ENCODE data around the gene NR2C1.
"Not testable (repeated sequence)": the region's sequence is repeated elsewhere in the genome, so short reads cannot be mapped to it uniquely, and the experiment has no call there.

The NR2C1 gene

DNA sequence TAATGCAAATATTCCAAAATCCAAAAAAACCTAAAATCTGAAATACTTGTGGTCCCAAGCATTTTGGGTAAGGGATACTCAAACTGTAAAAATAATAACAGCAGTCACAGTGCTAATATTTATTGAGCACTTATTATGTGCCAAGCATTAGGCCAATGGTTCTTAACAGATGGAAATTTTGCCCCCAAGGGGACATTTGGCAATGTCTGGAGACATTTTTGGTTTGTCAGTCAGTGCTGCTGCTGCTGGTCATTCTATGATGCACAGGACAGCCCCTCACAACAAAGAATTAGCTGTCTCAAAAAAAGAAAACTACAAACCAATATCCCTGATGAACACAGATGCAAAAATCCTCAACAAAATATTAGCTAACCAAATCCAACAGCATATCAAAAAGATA lies 75.7 kb downstream of the NR2C1 start:
- H3K27ac ChIP-seq (ENCODE audit: low read length), result no peak overlapping the region
- H3K36me3 ChIP-seq (ENCODE audit: insufficient read depth, low read depth, low read length), result peaks cover 25% of the 10 kb centered on the region
- no peaks in the 10 kb centered on the region for H3K9me3 ChIP-seq (ENCODE audit: insufficient read depth, low read depth, low read length)
- no peaks in the 10 kb centered on the region for H3K27me3 ChIP-seq (ENCODE audit: insufficient read depth, low read length)
- H3K4me3 ChIP-seq (ENCODE audit: low read length), result no peak overlapping the region
- H3K9ac ChIP-seq (ENCODE audit: low read depth, low read length), result no peak overlapping the region
- H3K4me1 ChIP-seq (ENCODE audit: insufficient read depth, low read length), result peaks cover 3% of the 10 kb centered on the region; the same call in 1 of the 2 replicates

DNA sequence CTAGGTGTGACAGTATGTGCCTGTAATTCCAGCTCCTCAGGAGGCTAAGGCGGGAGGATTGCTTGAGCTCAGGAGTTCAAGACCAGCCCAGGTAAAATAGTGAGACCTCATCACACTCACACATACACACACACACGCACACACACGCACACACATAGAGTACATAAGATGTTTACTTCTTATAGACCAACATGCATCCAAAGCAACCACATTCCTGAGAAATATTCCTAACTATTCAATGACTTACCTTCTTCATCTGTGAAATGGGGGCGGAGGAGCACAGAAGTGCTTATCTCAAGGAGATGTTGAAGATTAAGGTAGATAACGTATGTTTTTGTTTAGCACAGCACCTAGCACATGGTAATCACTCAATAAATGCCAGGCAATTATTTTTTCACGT lies 76.4 kb downstream of the NR2C1 start:
- H3K27me3 ChIP-seq (ENCODE audit: insufficient read depth, low read length), result no peaks in the 10 kb centered on the region
- no peak overlapping the region for H3K27ac ChIP-seq (ENCODE audit: low read length)
- peaks cover 31% of the 10 kb centered on the region for H3K36me3 ChIP-seq (ENCODE audit: insufficient read depth, low read depth, low read length)
- H3K4me3 ChIP-seq (ENCODE audit: low read length), result no peak overlapping the region
- H3K9me3 ChIP-seq (ENCODE audit: insufficient read depth, low read depth, low read length), result no peaks in the 10 kb centered on the region
- no peaks in the 10 kb centered on the region for H3K4me1 ChIP-seq (ENCODE audit: insufficient read depth, low read length)
- no peak overlapping the region for H3K9ac ChIP-seq (ENCODE audit: low read depth, low read length)

DNA sequence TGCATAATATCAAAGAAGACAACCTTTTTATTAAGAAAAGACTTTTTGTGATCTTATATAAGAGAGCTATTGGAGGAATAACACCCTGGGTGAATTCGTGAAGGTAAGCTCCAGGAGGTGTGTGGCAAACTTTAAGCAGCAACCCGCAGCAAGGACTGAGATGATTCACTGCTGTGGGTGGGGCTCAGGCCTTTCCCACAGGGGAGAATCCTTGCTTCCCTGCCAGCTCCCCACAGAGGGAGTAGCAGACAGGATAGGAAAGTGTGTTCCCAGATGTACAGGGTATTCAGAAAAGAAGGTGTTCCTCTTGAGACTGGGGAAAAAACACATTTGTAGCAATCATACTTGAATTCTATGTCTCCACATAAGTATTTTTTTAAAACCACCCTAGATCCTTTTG lies 79.1 kb downstream of the NR2C1 start:
- H3K9ac ChIP-seq (ENCODE audit: low read depth, low read length), result no peak overlapping the region
- no peaks in the 10 kb centered on the region for H3K27me3 ChIP-seq (ENCODE audit: insufficient read depth, low read length)
- H3K9me3 ChIP-seq (ENCODE audit: insufficient read depth, low read depth, low read length), result no peaks in the 10 kb centered on the region
- no peak overlapping the region for H3K4me3 ChIP-seq (ENCODE audit: low read length)
- peaks cover 23% of the 10 kb centered on the region for H3K36me3 ChIP-seq (ENCODE audit: insufficient read depth, low read depth, low read length)
- no peaks in the 10 kb centered on the region for H3K4me1 ChIP-seq (ENCODE audit: insufficient read depth, low read length)
- H3K27ac ChIP-seq (ENCODE audit: low read length), result no peak overlapping the region

DNA sequence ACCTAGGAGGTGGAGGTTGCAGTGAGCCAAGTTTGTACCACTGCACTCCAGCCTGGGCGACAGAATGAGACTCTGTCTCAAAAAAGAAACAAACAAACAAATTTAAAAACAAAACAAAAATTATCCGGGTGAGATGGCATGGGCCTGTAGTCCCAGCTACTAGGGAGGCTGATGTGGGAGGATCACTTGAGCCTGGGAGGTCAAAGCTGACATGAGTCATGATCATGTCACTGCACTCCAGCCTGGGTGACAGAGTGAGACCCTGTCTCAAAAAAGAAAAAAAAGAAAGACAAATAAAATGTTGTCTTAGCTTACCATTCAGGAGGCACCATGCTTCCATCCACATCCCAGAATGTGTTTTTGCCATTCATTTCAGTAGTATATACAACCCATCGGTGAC lies 79.6 kb downstream of the NR2C1 start:
- peaks cover 23% of the 10 kb centered on the region for H3K36me3 ChIP-seq (ENCODE audit: insufficient read depth, low read depth, low read length)

DNA sequence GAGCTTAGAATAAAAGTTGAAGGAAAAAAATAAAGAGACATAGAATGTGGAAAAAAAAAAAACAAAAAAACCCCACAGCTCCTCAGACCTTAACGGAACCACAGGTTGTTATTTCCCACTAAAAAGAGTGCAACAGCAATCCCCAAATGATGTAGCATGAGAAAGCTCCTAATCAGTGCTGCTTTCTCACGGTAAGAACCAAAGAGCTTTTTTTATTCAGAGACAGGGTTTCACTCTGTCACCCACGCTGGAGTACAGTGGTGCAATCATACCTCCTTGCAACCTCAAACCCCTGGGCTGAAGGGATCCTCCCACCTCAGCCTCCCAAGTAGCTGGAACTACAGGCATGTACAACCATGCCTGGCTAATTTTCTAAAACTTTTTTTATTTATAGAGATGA lies 83.2 kb downstream of the NR2C1 start:
- Histone ChIP-seq H3K27me3 (ENCODE audit: insufficient read depth, low read length) (no peaks in the 10 kb centered on the region), H3K9ac (ENCODE audit: low read depth, low read length) (no peak overlapping the region), H3K27ac (ENCODE audit: low read length) (no peak overlapping the region), H3K36me3 (ENCODE audit: insufficient read depth, low read depth, low read length) (peaks cover 23% of the 10 kb centered on the region), H3K4me1 (ENCODE audit: insufficient read depth, low read length) (no peaks in the 10 kb centered on the region), H3K4me3 (ENCODE audit: low read length) (no peak overlapping the region), H3K9me3 (ENCODE audit: insufficient read depth, low read depth, low read length) (no peaks in the 10 kb centered on the region)

More for the DNA sequence above, 79.6 kb downstream of the NR2C1 start:
- not testable (repeated sequence) for H3K27ac ChIP-seq (ENCODE audit: low read length); H3K9ac ChIP-seq (ENCODE audit: low read depth, low read length); H3K27me3 ChIP-seq (ENCODE audit: insufficient read depth, low read length); H3K4me1 ChIP-seq (ENCODE audit: insufficient read depth, low read length); H3K4me3 ChIP-seq (ENCODE audit: low read length); H3K9me3 ChIP-seq (ENCODE audit: insufficient read depth, low read depth, low read length)

DNA sequence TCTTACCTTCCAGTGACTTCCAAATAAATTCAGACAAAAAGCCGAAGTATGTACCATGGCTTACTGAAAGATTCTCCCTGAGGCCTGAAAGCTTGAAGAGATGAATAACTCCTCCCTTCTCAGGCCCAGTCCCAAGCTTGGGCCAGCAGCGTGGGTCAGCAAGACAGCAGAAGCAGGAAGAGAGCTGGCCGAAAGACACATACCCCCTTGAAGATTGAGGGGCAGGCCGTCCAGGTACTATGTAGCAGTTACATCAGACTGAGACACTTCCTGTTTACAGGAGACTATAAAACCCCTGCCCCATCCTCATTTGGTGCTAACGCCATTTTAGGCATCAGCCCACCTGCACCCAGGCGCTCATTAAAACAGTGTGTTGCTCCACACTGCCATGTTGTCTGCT lies 84.9 kb downstream of the NR2C1 start:
- no peaks in the 10 kb centered on the region for H3K9me3 ChIP-seq (ENCODE audit: insufficient read depth, low read depth, low read length)
- H3K36me3 ChIP-seq (ENCODE audit: insufficient read depth, low read depth, low read length), result peaks cover 15% of the 10 kb centered on the region; the same call in 1 of the 2 replicates
- no peak overlapping the region for H3K4me3 ChIP-seq (ENCODE audit: low read length)
- no peaks in the 10 kb centered on the region for H3K27me3 ChIP-seq (ENCODE audit: insufficient read depth, low read length)
- no peak overlapping the region for H3K9ac ChIP-seq (ENCODE audit: low read depth, low read length)
- peaks cover 8% of the 10 kb centered on the region for H3K4me1 ChIP-seq (ENCODE audit: insufficient read depth, low read length)
- H3K27ac ChIP-seq (ENCODE audit: low read length), result no peak overlapping the region

DNA sequence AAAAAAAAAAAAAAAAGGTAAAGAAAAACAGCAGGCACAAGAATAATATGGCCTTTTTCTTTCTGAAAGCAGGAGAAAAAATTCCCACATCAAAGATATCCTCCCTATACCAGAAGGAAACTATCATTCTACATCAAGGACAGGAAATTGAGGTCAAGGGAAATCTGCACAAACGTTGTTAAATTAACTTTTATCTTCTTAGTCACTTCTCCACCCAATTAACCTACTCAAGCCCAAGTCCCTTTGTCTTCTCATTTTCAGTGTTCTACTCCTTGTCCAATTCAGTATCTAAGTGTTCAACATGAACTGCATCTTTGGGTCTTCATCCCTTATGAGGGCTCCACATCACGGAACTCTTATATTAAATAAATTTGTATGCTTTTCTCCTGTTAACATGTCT lies 85.6 kb downstream of the NR2C1 start:
- Histone ChIP-seq H3K4me3 (ENCODE audit: low read length) (no peak overlapping the region), H3K27me3 (ENCODE audit: insufficient read depth, low read length) (no peaks in the 10 kb centered on the region), H3K4me1 (ENCODE audit: insufficient read depth, low read length) (peaks cover 12% of the 10 kb centered on the region), H3K9ac (ENCODE audit: low read depth, low read length) (no peak overlapping the region), H3K9me3 (ENCODE audit: insufficient read depth, low read depth, low read length) (no peaks in the 10 kb centered on the region), H3K27ac (ENCODE audit: low read length) (no peak overlapping the region), H3K36me3 (ENCODE audit: insufficient read depth, low read depth, low read length) (peaks cover 17% of the 10 kb centered on the region; the same call in 1 of the 2 replicates)

DNA sequence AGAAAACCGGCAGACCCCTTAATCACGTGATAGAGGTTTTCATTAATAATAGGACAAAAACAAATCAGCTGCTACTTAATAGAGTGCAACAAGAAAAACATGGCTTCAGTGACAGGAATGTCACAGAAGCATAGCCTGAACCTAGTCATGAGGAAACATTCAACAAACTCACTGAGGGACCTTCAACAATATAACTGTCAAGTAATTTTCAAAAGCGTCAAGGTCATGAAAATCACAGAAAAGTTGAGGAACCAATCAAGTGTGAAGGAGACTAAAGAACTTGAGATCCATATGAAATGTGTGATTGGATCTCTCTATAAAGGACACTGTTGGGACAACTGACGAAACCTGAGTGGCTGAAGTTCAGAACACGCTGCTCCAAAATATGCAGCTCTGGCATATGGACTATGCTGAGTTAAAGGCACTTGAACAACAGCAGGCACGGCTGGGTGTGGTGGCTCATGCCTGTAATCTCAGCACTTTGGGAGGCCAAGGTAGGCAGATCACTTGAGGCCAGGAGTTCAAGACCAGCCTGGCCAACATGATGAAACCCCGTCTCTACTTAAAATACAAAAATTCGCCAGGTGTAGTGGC lies 86.2 kb downstream of the NR2C1 start:
- Histone ChIP-seq H3K4me3 (ENCODE audit: low read length) (no peak overlapping the region), H3K27ac (ENCODE audit: low read length) (no peak overlapping the region), H3K36me3 (ENCODE audit: insufficient read depth, low read depth, low read length) (peaks cover 11% of the 10 kb centered on the region; the same call in 1 of the 2 replicates), H3K9ac (ENCODE audit: low read depth, low read length) (no peak overlapping the region), H3K4me1 (ENCODE audit: insufficient read depth, low read length) (peaks cover 12% of the 10 kb centered on the region), H3K9me3 (ENCODE audit: insufficient read depth, low read depth, low read length) (no peaks in the 10 kb centered on the region), H3K27me3 (ENCODE audit: insufficient read depth, low read length) (no peaks in the 10 kb centered on the region)

DNA sequence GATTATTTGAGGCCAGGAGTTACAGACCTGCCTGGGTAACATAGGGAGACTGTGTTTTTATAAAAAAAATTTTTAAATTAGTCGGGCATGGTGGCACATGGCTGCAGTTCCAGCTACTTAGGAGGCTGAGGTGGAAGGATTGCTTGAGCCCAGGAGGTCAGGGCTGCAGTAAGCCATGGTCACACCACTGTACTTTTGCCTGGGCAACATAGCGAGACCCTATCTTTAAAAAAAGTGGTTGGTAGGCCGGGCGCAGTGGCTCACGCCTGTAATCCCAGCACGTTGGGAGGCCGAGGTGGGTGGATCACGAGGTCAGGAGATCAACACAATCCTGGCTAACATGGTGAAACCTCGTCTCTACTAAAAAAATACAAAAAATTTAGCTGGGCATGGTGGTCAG lies 88.3 kb downstream of the NR2C1 start:
- H3K9ac ChIP-seq (ENCODE audit: low read depth, low read length); H3K9me3 ChIP-seq (ENCODE audit: insufficient read depth, low read depth, low read length); H3K27me3 ChIP-seq (ENCODE audit: insufficient read depth, low read length); H3K27ac ChIP-seq (ENCODE audit: low read length); H3K36me3 ChIP-seq (ENCODE audit: insufficient read depth, low read depth, low read length); H3K4me3 ChIP-seq (ENCODE audit: low read length): not testable (repeated sequence)
- H3K4me1 ChIP-seq (ENCODE audit: insufficient read depth, low read length), result peaks cover 12% of the 10 kb centered on the region

DNA sequence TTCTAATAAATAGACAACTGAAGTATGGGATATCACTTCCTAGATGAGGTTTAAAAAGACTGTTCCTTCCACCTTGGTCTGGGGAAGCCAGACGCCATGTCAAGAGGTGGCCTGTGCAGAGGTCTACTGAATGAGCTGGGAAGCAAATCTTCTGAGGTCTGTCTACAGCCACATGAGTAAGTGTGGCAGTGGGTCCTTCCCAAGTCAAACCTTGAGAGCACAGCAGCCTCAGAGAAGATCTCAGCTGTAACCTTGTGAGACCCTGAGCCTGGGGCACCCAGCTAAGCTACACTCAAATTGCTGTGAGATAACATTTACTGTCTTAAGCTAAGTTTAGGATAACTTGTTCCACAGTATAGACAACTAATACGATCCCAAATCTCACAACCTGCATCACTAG lies 90.1 kb downstream of the NR2C1 start:
- Histone ChIP-seq H3K27me3 (ENCODE audit: insufficient read depth, low read length) (no peaks in the 10 kb centered on the region), H3K4me3 (ENCODE audit: low read length) (no peak overlapping the region; the same call in 1 of the 2 replicates), H3K36me3 (ENCODE audit: insufficient read depth, low read depth, low read length) (peaks cover 6% of the 10 kb centered on the region; the same call in 1 of the 2 replicates), H3K9me3 (ENCODE audit: insufficient read depth, low read depth, low read length) (no peaks in the 10 kb centered on the region), H3K27ac (ENCODE audit: low read length) (no peak overlapping the region), H3K4me1 (ENCODE audit: insufficient read depth, low read length) (peaks cover 12% of the 10 kb centered on the region), H3K9ac (ENCODE audit: low read depth, low read length) (no peak overlapping the region)

DNA sequence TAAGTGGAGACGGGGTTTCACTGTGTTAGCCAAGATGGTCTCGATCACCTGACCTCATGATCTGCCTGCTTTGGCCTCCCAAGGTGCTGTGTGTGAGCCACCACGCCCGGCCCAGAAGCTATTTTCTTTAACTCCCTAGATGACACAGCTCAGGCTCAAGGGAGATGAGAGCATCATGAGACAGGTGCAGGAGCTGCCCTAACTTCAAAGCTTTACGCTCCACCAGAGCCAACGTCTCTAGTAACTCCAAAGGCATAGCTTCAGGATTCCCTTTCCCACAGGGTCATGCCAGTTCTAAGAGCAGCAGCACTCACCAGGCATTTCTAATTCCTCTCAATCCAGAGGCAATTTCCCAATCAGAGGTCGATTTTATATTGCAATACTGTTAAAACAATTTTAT lies 91.0 kb downstream of the NR2C1 start:
- Histone ChIP-seq H3K27me3 (ENCODE audit: insufficient read depth, low read length) (no peaks in the 10 kb centered on the region), H3K27ac (ENCODE audit: low read length) (no peak overlapping the region), H3K9me3 (ENCODE audit: insufficient read depth, low read depth, low read length) (no peaks in the 10 kb centered on the region), H3K4me1 (ENCODE audit: insufficient read depth, low read length) (peaks cover 12% of the 10 kb centered on the region), H3K36me3 (ENCODE audit: insufficient read depth, low read depth, low read length) (peaks cover 6% of the 10 kb centered on the region; the same call in 1 of the 2 replicates), H3K9ac (ENCODE audit: low read depth, low read length) (no peak overlapping the region), H3K4me3 (ENCODE audit: low read length) (no peak overlapping the region)

DNA sequence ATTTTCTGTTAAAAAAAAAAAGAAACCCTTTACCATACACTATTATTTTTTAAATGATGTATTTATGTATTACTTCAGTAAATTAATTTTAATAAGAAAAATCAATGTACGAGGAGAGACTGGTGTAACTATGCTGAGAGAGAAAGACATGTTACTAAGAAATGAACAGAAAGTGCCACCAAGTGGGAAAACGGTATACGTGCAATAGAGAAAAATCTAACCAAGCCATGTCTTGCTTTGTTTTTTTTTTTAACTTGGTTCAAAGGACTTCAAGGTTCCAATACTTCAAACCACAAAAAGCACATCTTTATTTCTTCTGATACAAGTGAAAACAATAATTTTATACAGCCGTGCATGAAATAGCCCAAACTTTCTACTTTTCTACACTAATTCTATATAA lies 92.8 kb downstream of the NR2C1 start:
- Histone ChIP-seq H3K9ac (ENCODE audit: low read depth, low read length) (no peak overlapping the region), H3K9me3 (ENCODE audit: insufficient read depth, low read depth, low read length) (no peaks in the 10 kb centered on the region), H3K4me3 (ENCODE audit: low read length) (no peak overlapping the region), H3K36me3 (ENCODE audit: insufficient read depth, low read depth, low read length) (peaks cover 6% of the 10 kb centered on the region; the same call in 1 of the 2 replicates), H3K4me1 (ENCODE audit: insufficient read depth, low read length) (peaks cover 12% of the 10 kb centered on the region), H3K27ac (ENCODE audit: low read length) (no peak overlapping the region), H3K27me3 (ENCODE audit: insufficient read depth, low read length) (no peaks in the 10 kb centered on the region)

Data from iPS-20b (cell line).